Measurements from ENCODE around the gene ERBB2.

DNA sequence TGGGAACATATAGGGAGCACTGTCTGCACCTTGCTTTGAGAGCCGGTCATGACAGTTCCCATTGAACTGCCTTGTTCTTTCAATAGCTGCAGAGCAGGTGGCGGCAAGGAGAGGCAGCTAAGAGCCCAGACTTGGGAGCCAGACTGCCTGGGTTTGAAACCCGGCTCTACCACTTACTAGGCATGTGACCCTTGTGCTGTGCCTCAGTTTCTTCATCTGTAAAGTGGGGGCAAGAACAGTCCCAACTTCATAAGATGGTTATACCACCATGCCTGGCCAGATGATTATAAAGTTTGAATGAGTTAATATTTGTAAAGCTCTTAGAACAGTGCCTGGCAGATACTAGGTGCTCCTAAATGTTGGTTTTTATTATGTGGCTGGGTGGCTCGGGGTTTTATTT is 14.4 kb downstream of the ERBB2 start:
- TF ChIP-seq TCF12 (IDR thresholded peaks at IDR 0.05; ENCODE audit: low read depth, low read length) (no peak), RFX5 (IDR thresholded peaks at IDR 0.05; ENCODE audit: low read depth, low read length) (no peak)
